ENCODE data around the gene ADK.

The ADK gene

GRCh38 chr10:74507951-74508350, 356.9 kb downstream of the ADK start:
- TF ChIP-seq CTCF (IDR thresholded peaks at IDR 0.05; ENCODE audit: low read depth, low read length, missing control alignments), result no peak
- H3K4me3 ChIP-seq (ENCODE audit: low read depth, low read length), result no peak overlapping the region
- in situ Hi-C loops (cut with HindIII; ENCODE audit: low sequenced_read_pairs), result no loop called here
- no peak for DNase-seq (ENCODE audit: low read depth)

GRCh38 chr10:74510594-74510993, 359.6 kb downstream of the ADK start:
- in situ Hi-C loops (cut with HindIII; ENCODE audit: low sequenced_read_pairs), result no loop called here
- no peak overlapping the region for H3K4me3 ChIP-seq (ENCODE audit: low read depth, low read length)
- no peak for DNase-seq (ENCODE audit: low read depth)
- no peak for TF ChIP-seq CTCF (IDR thresholded peaks at IDR 0.05; ENCODE audit: low read depth, low read length, missing control alignments)

GRCh38 chr10:74511051-74511450, 360.0 kb downstream of the ADK start:
- no peak overlapping the region for H3K4me3 ChIP-seq (ENCODE audit: low read depth, low read length)
- no peak for DNase-seq (ENCODE audit: low read depth)
- TF ChIP-seq CTCF (IDR thresholded peaks at IDR 0.05; ENCODE audit: low read depth, low read length, missing control alignments), result no peak
- in situ Hi-C loops (cut with HindIII; ENCODE audit: low sequenced_read_pairs), result no loop called here

- in situ Hi-C loops (cut with HindIII; ENCODE audit: low sequenced_read_pairs), result no loop called here
- H3K4me3 ChIP-seq (ENCODE audit: low read depth, low read length), result no peak overlapping the region
- no peak for DNase-seq (ENCODE audit: low read depth)
- TF ChIP-seq CTCF (IDR thresholded peaks at IDR 0.05; ENCODE audit: low read depth, low read length, missing control alignments), result no peak
Measured at GRCh38 chr10:74514322-74514721, 363.3 kb downstream of the ADK start.

- no peak for TF ChIP-seq CTCF (IDR thresholded peaks at IDR 0.05; ENCODE audit: low read depth, low read length, missing control alignments)
- in situ Hi-C loops (cut with HindIII; ENCODE audit: low sequenced_read_pairs), result no loop called here
- H3K4me3 ChIP-seq (ENCODE audit: low read depth, low read length), result no peak overlapping the region
- no peak for DNase-seq (ENCODE audit: low read depth)
Measured at GRCh38 chr10:74518061-74518460, 367.0 kb downstream of the ADK start.

GRCh38 chr10:74521526-74521925, 370.5 kb downstream of the ADK start:
- TF ChIP-seq CTCF (IDR thresholded peaks at IDR 0.05; ENCODE audit: low read depth, low read length, missing control alignments), result no peak

GRCh38 chr10:74523199-74523598, 372.2 kb downstream of the ADK start:
- TF ChIP-seq CTCF (IDR thresholded peaks at IDR 0.05; ENCODE audit: low read depth, low read length, missing control alignments), result no peak
- H3K4me3 ChIP-seq (ENCODE audit: low read depth, low read length), result no peak overlapping the region
- in situ Hi-C loops (cut with HindIII; ENCODE audit: low sequenced_read_pairs), result no loop called here
- no peak for DNase-seq (ENCODE audit: low read depth)

More at GRCh38 chr10:74521526-74521925, 370.5 kb downstream of the ADK start:
- H3K4me3 ChIP-seq (ENCODE audit: low read depth, low read length), result no peak overlapping the region
- no peak for DNase-seq (ENCODE audit: low read depth)
- in situ Hi-C loops (cut with HindIII; ENCODE audit: low sequenced_read_pairs), result no loop called here
